Heart left ventricle (tissue), 13 donors: ENCODE results near the gene CMIP.

Experiments
- POLR2A ChIP-seq, 2 donors: fragments of 450-650 bp; IDR thresholded peaks; one replicate each; pipeline ENCODE4 v1.6.1; 2017; ENCODE audit warnings: antibody characterized with exemption in 2 of 2, mild to moderate bottlenecking in 2 of 2, moderate library complexity in 2 of 2
- TF ChIP-seq, protein P1 (sequence below), 12 donors: fragments of 200-600 bp; sonication (generic) in 4 of 12; IDR thresholded peaks; one replicate each; pipeline versions ENCODE4 v1.5.0 to v1.8.0; 2018 to 2022; ENCODE audit warnings: antibody characterized with exemption in 12 of 12, mild to moderate bottlenecking in 5 of 12
- donor health status: ischemic (EF 13 %, LVEDD 7.1; RV severe dilation, severe dysfunction).
- donor health status: DM: no; HTN: yes; CAD: no.
- donor health status: DM: no; HTN: no; CAD: no.
- donor health status: ischemic (EF 25% LVEDD 6.9; RV normal size, moderate dysfunction).
- donor health status: ischemic (EF 25% LVEDD 5.7; RV mildly dilated, moderate dysfunction).
- donor health status: ischemic (EF 35%, LVEDD 5.7; RV mildly dilated, moderate dysfunction).
- donor health status: nonischemic (EF 11% LVEDD 7.7; RV severe dilation, severe dysfunction).
- donor health status: DM: yes; HTN: yes; CAD: no.
- donor health status: PGD.
- donor health status: ischemic (EF 29% LVEDD 5.4; RV normal size, mild dysfunction).
- donor health status: nonischemic (EF 23%, LVEDD 6.1; RV moderate dilation, normal function).

DNA sequence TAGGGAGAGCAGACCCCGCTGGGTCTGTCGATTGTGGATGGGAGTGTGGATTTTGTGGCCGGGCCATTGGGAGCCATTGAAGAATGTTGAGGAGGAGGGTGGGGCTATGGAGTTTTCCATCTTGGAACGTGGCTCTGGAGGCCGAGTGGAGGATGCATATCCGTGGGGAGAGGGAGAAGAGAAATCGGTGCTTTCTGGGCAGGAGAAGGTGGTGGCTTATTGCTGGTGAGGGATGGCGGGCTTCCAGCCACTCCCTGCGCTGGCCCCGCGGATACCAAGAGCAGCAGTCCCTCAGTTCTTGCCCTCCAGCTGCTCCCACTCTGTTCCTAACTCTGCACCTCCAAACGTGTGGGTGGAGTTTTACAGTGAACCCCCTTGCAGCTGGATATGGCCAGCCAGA lies 162.4 kb downstream of the CMIP start:
- TF ChIP-seq POLR2A (IDR thresholded peaks at IDR 0.05) = no peak
- TF ChIP-seq, protein P1, sequence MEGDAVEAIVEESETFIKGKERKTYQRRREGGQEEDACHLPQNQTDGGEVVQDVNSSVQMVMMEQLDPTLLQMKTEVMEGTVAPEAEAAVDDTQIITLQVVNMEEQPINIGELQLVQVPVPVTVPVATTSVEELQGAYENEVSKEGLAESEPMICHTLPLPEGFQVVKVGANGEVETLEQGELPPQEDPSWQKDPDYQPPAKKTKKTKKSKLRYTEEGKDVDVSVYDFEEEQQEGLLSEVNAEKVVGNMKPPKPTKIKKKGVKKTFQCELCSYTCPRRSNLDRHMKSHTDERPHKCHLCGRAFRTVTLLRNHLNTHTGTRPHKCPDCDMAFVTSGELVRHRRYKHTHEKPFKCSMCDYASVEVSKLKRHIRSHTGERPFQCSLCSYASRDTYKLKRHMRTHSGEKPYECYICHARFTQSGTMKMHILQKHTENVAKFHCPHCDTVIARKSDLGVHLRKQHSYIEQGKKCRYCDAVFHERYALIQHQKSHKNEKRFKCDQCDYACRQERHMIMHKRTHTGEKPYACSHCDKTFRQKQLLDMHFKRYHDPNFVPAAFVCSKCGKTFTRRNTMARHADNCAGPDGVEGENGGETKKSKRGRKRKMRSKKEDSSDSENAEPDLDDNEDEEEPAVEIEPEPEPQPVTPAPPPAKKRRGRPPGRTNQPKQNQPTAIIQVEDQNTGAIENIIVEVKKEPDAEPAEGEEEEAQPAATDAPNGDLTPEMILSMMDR (IDR thresholded peaks at IDR 0.05) = no peak
